HG03097 (cell line): Measurements from ENCODE around the gene AGAP1.

Source experiments
- ATAC-seq: cut with Tn5 transposase; IDR thresholded peaks from one replicate; pipeline ENCODE4 v1.9.1; 2021; ENCODE audit not compliant: unreplicated experiment, low FRiP score

The AGAP1 gene

DNA sequence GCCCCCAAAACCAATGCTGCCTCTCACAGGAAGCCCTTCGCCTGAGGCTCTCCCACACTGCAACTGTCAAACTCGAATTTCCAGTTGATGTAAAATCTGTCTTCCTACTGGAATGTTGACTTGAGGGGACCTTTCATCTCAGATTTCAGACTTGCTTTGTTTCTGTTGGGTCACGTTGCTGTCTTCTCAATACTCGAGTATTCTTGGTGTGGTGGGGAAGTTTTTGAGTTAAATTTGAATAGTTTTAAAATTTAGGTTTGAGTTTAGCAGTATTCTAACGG, 50.8 kb downstream of the AGAP1 start:
- no peak for ATAC-seq

GRCh38 chr2:235545339-235546150, 51.7 kb downstream of the AGAP1 start:
- ATAC-seq = no peak

DNA sequence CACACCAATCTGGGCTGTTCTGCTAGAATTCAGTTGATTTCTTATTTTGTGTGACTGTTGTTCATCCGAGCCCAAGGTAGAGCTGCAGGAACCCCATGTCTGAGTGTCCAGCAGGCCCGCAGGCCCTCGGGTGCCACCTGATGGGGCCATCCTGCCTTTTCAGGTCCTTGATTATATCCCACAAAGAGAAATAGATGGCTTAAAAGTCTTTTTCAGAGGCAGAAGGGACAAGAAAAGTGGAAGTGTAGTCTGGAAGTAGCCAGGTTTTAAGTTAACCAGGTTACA, 52.2 kb downstream of the AGAP1 start:
- ATAC-seq = no peak

GRCh38 chr2:235546436-235546835, 52.6 kb downstream of the AGAP1 start:
- no peak for ATAC-seq

GRCh38 chr2:235549735-235550377, 56.0 kb downstream of the AGAP1 start:
- ATAC-seq = no peak

DNA sequence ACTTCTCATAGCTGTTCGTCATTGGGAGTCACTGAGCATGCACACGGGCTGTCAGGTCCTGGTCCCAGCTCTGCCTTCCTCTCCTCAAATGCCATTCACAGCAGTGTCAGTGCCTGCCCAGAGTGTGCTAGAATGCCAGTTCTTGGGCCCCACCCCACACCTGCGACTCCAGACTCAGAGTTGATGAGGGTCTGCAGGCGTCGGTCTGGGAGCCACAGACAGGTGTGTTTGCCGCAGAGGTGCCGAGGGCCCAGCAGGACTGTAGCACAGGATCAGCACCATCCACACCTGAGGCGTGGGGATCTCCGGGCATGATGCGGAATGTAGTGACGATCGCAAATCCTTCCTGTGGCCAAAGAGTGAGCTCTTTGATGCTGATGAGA, 56.5 kb downstream of the AGAP1 start:
- no peak for ATAC-seq

GRCh38 chr2:235550946-235551345, 57.1 kb downstream of the AGAP1 start:
- ATAC-seq = no peak

GRCh38 chr2:235551965-235552364, 58.1 kb downstream of the AGAP1 start:
- ATAC-seq = no peak

DNA sequence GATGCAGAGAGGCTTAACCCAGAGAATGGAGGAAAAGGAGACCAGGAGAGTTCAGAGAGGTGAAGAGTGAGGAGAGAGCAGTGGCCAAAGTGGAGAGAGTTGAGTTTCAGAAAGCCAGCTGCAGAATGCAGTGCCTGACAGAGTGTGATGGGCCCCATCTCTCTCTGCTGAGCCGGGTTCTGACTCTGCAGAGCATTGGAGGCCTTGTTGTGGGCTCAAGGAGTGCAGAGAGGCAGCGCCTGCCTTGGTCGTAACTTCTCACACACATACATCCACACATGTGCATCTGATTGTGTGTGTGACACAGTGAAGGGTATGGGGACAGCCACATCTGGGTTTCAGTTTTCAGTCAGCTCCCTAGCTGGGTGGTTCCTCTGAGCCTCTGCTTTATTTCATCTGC, 58.8 kb downstream of the AGAP1 start:
- no peak for ATAC-seq

GRCh38 chr2:235553291-235553690, 59.4 kb downstream of the AGAP1 start:
- ATAC-seq = no peak

DNA sequence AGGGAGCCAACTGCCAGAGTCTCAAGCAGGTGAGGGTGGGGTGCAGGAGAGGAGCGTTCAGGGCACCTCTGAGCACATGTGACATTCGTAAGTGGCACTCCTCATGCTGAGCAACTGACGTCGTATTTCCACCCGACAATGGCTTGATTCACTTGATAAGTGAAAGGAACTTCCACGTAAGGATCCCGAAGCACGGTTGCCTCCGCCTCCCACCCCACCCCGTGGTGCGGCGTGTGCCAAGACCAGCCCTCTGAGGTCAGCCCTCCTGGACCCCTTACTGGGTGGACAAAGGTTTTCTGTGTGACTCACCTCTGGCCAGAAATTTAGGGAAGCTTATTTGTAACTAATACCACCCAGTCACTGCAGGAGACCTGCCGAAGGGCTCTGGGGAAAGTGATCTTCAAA, 59.9 kb downstream of the AGAP1 start:
- no peak for ATAC-seq

DNA sequence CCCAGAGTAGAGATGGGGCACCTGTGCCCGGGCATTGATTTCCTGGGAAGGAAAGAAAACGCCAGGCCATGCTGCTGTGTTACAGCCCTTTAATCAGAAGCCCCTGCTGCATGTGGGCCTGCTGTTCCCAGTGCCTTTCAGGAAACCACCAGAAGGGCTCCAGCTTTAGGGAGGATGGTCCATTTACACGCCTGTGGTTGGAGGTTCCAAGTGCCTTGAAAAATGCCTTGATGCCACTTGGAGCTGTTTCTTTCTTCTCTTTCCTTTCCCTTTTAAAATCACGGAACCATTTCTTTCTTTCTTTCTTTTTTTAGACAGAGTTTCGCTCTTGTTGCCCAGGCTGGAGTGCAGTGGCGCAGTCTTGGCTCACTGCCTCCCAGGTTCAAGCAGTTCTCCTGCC, 60.5 kb downstream of the AGAP1 start:
- no peak for ATAC-seq

DNA sequence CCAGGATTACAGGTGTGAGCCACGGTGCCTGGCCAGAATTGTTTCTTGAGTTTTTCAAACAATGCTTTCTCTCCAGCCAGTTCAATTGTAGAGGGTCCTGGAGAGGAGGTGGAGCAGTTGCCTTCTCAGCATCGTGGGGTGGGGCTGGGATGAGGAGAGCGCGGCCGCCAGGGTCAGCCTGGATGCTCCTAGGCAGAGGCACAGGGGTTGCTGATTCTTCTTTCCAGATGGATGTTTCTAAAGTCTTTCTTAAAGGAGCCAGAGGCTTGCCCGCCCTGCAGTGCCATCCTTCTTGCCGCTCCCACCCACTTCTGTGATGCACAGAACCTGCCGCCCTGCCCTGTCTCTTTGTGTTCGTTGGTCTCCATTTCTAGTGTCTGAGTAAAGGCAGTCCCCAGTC, 61.1 kb downstream of the AGAP1 start:
- no peak for ATAC-seq

GRCh38 chr2:235555371-235555770, 61.5 kb downstream of the AGAP1 start:
- ATAC-seq = no peak

- ATAC-seq = no peak
These were observed 62.2 kb downstream of the AGAP1 start for GRCh38 chr2:235556086-235556485.

DNA sequence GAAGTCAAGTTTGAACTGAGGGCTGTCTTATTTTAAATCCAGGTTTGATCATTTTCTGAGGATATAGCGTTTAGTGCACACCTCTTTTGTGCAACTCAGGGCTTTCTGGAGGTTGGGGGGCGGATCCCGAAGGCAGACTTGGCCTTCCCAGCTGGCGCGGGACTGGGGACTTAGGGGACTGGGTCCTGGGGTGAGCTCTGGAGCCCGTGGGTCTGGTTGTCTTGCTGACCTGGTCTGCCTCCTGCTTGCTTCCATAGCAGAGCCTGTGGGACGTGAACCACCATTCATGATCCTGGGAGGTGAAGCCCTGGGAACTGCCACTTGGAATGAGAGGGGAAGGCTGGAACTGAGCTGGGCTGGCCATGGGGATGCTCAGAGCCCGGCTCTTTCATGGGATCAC, 63.1 kb downstream of the AGAP1 start:
- no peak for ATAC-seq

- ATAC-seq = no peak
These were observed 64.1 kb downstream of the AGAP1 start for GRCh38 chr2:235557903-235558302.

- ATAC-seq = no peak
These were observed 64.7 kb downstream of the AGAP1 start for GRCh38 chr2:235558572-235558971.

GRCh38 chr2:235560345-235560744, 66.5 kb downstream of the AGAP1 start:
- no peak for ATAC-seq

- ATAC-seq = no peak
These were observed 67.6 kb downstream of the AGAP1 start for GRCh38 chr2:235561450-235561849.

DNA sequence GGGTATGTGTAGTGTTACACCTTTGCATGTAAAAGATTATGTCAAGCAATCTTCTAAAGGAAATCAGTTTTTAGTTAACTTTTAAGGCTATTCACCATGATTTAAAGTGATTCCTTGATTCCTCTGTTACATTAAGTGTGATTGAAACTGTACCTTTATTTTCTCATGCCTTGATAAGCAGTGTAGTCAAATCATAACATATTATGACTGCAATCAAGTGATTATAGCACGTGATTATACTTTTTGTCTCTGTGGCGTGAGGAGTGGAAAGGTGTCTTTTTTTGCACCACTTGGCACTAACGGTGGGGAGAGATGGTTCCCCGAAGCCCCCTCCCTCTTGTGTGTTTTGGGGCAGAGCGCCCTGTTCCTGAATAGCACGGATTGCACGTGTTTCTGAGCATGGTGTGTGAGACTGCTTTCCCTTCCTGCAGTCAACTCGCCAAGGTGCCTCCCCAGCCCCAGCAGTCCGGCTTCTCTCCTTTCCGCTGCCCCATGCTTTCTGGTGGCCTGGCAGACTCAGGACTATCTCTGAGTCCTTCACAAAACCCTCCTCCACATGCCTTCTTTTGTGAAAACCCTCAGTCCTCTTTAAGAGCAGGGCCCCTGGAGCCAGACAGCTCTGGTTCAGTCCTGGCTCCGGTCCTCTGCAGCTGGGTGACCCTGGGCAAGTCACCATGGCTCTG, 68.4 kb downstream of the AGAP1 start:
- ATAC-seq = no peak
